ENCODE measurements around the gene KRT7.

- no peak for TF ChIP-seq POLR2AphosphoS5 (IDR thresholded peaks at IDR 0.05)
- TF ChIP-seq POLR2A (IDR thresholded peaks at IDR 0.05), result no peak
- TF ChIP-seq CTCF (IDR thresholded peaks at IDR 0.05), result no peak
- TF ChIP-seq EP300 (IDR thresholded peaks at IDR 0.05), result no peak
These were observed 42.6 kb downstream of the KRT7 start for GRCh38 chr12:52275686-52276085.

All from gastroesophageal sphincter (tissue), 3 donors.